HEK293 (cell line): ENCODE measurements around the gene GNG4.

ENCODE experiments used
- CTCF ChIA-PET: fragments of 350-600 bp; formaldehyde crosslinking; extraction: SDS; loops from one replicate; lab custom pipeline; 2021; ENCODE audit warnings: antibody characterized with exemption; lab: Yijun Ruan, JAX
- POLR2A ChIA-PET: fragments of 300-600 bp; formaldehyde crosslinking; extraction: SDS; loops from one replicate; lab custom pipeline; 2020; ENCODE audit warnings: antibody characterized with exemption, inconsistent platforms; lab: Yijun Ruan, JAX
- H3K27ac ChIP-seq: fragments of 200-500 bp; sonication (Bioruptor generic); 2 replicates; pipeline ENCODE4 v1.5.1; 2014; ENCODE audit warnings: low read depth, low read length, control low read depth, inconsistent platforms; ENCODE audit errors: extremely low read depth
- H3K36me3 ChIP-seq, 2 experiments: fragments of 200-500 bp in 1 of 2; sonication (Bioruptor generic) in 1 of 2; 1 replicate in 1 of 2; 2 replicates in 1 of 2; pipeline ENCODE4 v1.5.1; 2014 to 2017; ENCODE audit warnings: inconsistent platforms in 2 of 2, low read length in 2 of 2; ENCODE audit not compliant: control insufficient read depth in 2 of 2, insufficient read depth in 1 of 2
- H3K4me1 ChIP-seq: fragments of 200-500 bp; sonication (Bioruptor generic); 2 replicates; pipeline ENCODE4 v1.5.1; 2014; ENCODE audit warnings: mild to moderate bottlenecking, low read length, inconsistent platforms; ENCODE audit not compliant: control insufficient read depth, insufficient read depth
- H3K4me3 ChIP-seq: 2 replicates; pipeline ENCODE4 v1.5.1; 2011; ENCODE audit warnings: low read depth, mild to moderate bottlenecking, control low read depth, low read length, moderate library complexity
- H3K9me3 ChIP-seq: fragments of 200-500 bp; sonication (Bioruptor generic); 2 replicates; pipeline ENCODE4 v1.5.1; 2014; ENCODE audit warnings: low read depth, low read length, inconsistent platforms; ENCODE audit not compliant: control insufficient read depth, insufficient read depth
- KLF1 ChIP-seq: fragments of 450-650 bp; formaldehyde crosslinking; IDR thresholded peaks from 2 replicates; pipeline ENCODE4 v1.5.1; 2016; ENCODE audit warnings: missing biosample characterization, missing genetic modification characterization
- SCRT2 ChIP-seq: fragments of 450-650 bp; formaldehyde crosslinking; IDR thresholded peaks from 2 replicates; pipeline ENCODE4 v1.5.1; 2016; ENCODE audit warnings: missing biosample characterization, missing genetic modification characterization
- SETDB1 ChIP-seq: IDR thresholded peaks from one replicate; pipeline ENCODE4 v1.6.1; 2017; ENCODE audit warnings: mild to moderate bottlenecking, low read length, moderate library complexity, mixed read lengths; ENCODE audit not compliant: insufficient read length
- ZBTB17 ChIP-seq: fragments of 450-650 bp; formaldehyde crosslinking; IDR thresholded peaks from 2 replicates; pipeline ENCODE4 v1.5.1; 2016; ENCODE audit warnings: missing biosample characterization, missing genetic modification characterization
- ZBTB6 ChIP-seq: fragments of 450-650 bp; formaldehyde crosslinking; IDR thresholded peaks from 2 replicates; pipeline ENCODE4 v1.5.1; 2017; ENCODE audit warnings: missing biosample characterization, missing genetic modification characterization
- ZIC2 ChIP-seq: fragments of 450-650 bp; formaldehyde crosslinking; IDR thresholded peaks from 2 replicates; pipeline ENCODE4 v1.5.1; 2016; ENCODE audit warnings: missing biosample characterization, missing genetic modification characterization
- ZNF10 ChIP-seq: fragments of 450-650 bp; formaldehyde crosslinking; IDR thresholded peaks from 2 replicates; pipeline ENCODE4 v1.5.1; 2017; ENCODE audit warnings: missing biosample characterization, missing genetic modification characterization
- ZNF114 ChIP-seq: fragments of 450-650 bp; formaldehyde crosslinking; IDR thresholded peaks from 2 replicates; pipeline ENCODE4 v1.5.0; 2017; ENCODE audit warnings: missing biosample characterization, missing genetic modification characterization
- ZNF121 ChIP-seq: fragments of 450-650 bp; formaldehyde crosslinking; IDR thresholded peaks from 2 replicates; pipeline ENCODE4 v1.5.1; 2016; ENCODE audit warnings: missing biosample characterization, missing genetic modification characterization
- ZNF138 ChIP-seq: fragments of 450-650 bp; formaldehyde crosslinking; IDR thresholded peaks from 2 replicates; pipeline ENCODE4 v1.5.1; 2016; ENCODE audit warnings: missing biosample characterization, missing genetic modification characterization, borderline replicate concordance
- ZNF174 ChIP-seq: fragments of 450-650 bp; formaldehyde crosslinking; IDR thresholded peaks from 2 replicates; pipeline ENCODE4 v1.5.0; 2017; ENCODE audit warnings: missing biosample characterization, mild to moderate bottlenecking, missing genetic modification characterization
- ZNF280C ChIP-seq: fragments of 450-650 bp; formaldehyde crosslinking; IDR thresholded peaks from 2 replicates; pipeline ENCODE4 v1.5.1; 2016; ENCODE audit warnings: missing biosample characterization, missing genetic modification characterization
- ZNF37A ChIP-seq: fragments of 450-650 bp; IDR thresholded peaks from 2 replicates; pipeline ENCODE4 v1.5.1; 2018; ENCODE audit warnings: missing biosample characterization, missing genetic modification characterization
- ZNF449 ChIP-seq: fragments of 450-650 bp; formaldehyde crosslinking; IDR thresholded peaks from 2 replicates; pipeline ENCODE4 v1.5.1; 2017; ENCODE audit warnings: missing biosample characterization, mild to moderate bottlenecking, missing genetic modification characterization, moderate library complexity
- ZNF48 ChIP-seq: fragments of 450-650 bp; formaldehyde crosslinking; IDR thresholded peaks from 2 replicates; pipeline ENCODE4 v1.5.1; 2016; ENCODE audit warnings: missing biosample characterization, missing genetic modification characterization
- ZNF610 ChIP-seq: fragments of 450-650 bp; formaldehyde crosslinking; IDR thresholded peaks from 2 replicates; pipeline ENCODE4 v1.5.1; 2016; ENCODE audit warnings: missing biosample characterization, missing genetic modification characterization, borderline replicate concordance
- ZNF623 ChIP-seq: fragments of 450-650 bp; formaldehyde crosslinking; IDR thresholded peaks from 2 replicates; pipeline ENCODE4 v1.5.1; 2016; ENCODE audit warnings: missing biosample characterization, missing genetic modification characterization
- ZNF777 ChIP-seq: fragments of 450-650 bp; formaldehyde crosslinking; IDR thresholded peaks from 2 replicates; pipeline ENCODE4 v1.5.1; 2017; ENCODE audit warnings: missing biosample characterization, missing genetic modification characterization, borderline replicate concordance
- ZNF837 ChIP-seq: fragments of 450-650 bp; formaldehyde crosslinking; IDR thresholded peaks from 2 replicates; pipeline ENCODE4 v1.5.1; 2016; ENCODE audit warnings: missing biosample characterization, missing genetic modification characterization
- TF ChIP-seq, protein P1 (sequence below): fragments of 450-650 bp; IDR thresholded peaks from 2 replicates; pipeline ENCODE4 v1.5.1; 2018; ENCODE audit warnings: missing biosample characterization, mild to moderate bottlenecking, missing genetic modification characterization
- TF ChIP-seq, protein P2 (sequence below): fragments of 450-650 bp; formaldehyde crosslinking; IDR thresholded peaks from 2 replicates; pipeline ENCODE4 v1.5.1; 2016; ENCODE audit warnings: missing biosample characterization, missing genetic modification characterization

GNG4 gene

GRCh38 chr1:235557495-235557894 lies 92.1 kb downstream of the GNG4 start (continued):
- TF ChIP-seq, protein P1, sequence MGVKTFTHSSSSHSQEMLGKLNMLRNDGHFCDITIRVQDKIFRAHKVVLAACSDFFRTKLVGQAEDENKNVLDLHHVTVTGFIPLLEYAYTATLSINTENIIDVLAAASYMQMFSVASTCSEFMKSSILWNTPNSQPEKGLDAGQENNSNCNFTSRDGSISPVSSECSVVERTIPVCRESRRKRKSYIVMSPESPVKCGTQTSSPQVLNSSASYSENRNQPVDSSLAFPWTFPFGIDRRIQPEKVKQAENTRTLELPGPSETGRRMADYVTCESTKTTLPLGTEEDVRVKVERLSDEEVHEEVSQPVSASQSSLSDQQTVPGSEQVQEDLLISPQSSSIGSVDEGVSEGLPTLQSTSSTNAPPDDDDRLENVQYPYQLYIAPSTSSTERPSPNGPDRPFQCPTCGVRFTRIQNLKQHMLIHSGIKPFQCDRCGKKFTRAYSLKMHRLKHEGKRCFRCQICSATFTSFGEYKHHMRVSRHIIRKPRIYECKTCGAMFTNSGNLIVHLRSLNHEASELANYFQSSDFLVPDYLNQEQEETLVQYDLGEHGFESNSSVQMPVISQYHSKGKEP (tag by site-specific recombination): no peak
- TF ChIP-seq ZNF837: no peak
- no peak for TF ChIP-seq KLF1 (tag by site-specific recombination)
- no peak for TF ChIP-seq ZNF449 (tag by site-specific recombination)
- TF ChIP-seq, protein P2, sequence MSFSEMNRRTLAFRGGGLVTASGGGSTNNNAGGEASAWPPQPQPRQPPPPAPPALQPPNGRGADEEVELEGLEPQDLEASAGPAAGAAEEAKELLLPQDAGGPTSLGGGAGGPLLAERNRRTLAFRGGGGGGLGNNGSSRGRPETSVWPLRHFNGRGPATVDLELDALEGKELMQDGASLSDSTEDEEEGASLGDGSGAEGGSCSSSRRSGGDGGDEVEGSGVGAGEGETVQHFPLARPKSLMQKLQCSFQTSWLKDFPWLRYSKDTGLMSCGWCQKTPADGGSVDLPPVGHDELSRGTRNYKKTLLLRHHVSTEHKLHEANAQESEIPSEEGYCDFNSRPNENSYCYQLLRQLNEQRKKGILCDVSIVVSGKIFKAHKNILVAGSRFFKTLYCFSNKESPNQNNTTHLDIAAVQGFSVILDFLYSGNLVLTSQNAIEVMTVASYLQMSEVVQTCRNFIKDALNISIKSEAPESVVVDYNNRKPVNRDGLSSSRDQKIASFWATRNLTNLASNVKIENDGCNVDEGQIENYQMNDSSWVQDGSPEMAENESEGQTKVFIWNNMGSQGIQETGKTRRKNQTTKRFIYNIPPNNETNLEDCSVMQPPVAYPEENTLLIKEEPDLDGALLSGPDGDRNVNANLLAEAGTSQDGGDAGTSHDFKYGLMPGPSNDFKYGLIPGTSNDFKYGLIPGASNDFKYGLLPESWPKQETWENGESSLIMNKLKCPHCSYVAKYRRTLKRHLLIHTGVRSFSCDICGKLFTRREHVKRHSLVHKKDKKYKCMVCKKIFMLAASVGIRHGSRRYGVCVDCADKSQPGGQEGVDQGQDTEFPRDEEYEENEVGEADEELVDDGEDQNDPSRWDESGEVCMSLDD (tag by site-specific recombination): no peak

DNA sequence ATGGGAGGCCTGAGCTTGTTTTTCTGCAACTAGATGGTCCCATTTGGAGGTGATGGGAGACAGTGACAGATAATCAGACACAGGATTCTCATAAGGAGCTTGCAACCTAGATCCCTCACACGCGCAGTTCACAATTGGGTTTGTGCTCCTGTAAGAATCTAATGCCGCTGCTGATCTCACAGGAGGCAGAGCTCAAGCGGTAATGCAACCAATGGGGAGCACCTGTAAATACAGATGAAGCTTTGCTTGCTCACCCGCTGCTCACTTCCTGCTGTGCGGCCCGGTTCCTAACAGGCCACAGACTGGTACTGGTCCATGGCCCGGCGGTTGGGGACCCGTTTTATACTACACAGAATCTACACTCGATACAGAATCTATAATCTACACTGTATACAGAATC lies 92.8 kb downstream of the GNG4 start:
- Histone ChIP-seq H3K27ac (no peak overlapping the region), H3K4me1 (no peaks in the 10 kb centered on the region), H3K9me3 (no peaks in the 10 kb centered on the region), H3K4me3 (no peak overlapping the region), H3K36me3 (no peaks in the 10 kb centered on the region)
- peak; percentile 82; the same call in 1 of the 2 replicates for TF ChIP-seq ZNF610
- TF ChIP-seq ZNF114 (tag by site-specific recombination): no peak
- no peak for TF ChIP-seq ZIC2 (tag by site-specific recombination)
- no peak for TF ChIP-seq ZNF121 (tag by site-specific recombination)
- TF ChIP-seq ZNF138 (tag by site-specific recombination): no peak
- CTCF ChIA-PET: interaction anchor here (0.6 to 3.1 kb wide), 21 partner anchors 9 to 237 kb away, joined by 3 to 21 read pairs (median 4); no protein-coding TSS in a partner anchor
- POLR2A ChIA-PET: interaction anchor here (1.3 kb wide), 1 partner anchor 52 kb away, joined by 5 read pairs; the partner anchor contains the start of gene B3GALNT2

DNA sequence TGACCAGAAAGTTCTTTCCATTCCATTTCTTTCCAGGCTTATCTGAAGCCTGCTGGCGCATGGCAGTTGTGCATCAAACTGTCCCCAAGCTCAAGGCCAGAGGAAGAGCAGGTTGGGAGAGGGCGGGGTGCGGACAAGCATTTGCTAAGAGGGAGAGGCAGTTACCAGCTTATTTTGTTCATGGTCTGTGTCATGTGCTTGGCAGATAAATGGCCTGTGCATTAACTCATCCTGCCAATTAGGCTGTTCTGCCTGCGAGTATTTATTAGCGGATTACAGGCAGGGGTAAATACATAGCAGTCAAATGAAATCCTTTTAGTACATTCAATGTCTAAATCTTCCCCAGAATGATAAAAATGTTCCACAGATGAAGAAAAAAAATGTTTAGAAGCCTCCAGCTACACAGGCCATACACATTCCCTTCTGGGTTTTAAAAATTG lies 96.5 kb downstream of the GNG4 start:
- POLR2A ChIA-PET: no interaction called here

More for the DNA sequence above, 96.5 kb downstream of the GNG4 start:
- Histone ChIP-seq H3K4me3 (no peak overlapping the region), H3K9me3 (no peaks in the 10 kb centered on the region), H3K36me3 (no peaks in the 10 kb centered on the region), H3K4me1 (no peaks in the 10 kb centered on the region), H3K27ac (no peak overlapping the region)
- CTCF ChIA-PET: interaction anchor here (2.6 kb wide), 1 partner anchor 10 kb away, joined by 8 read pairs; no protein-coding TSS in a partner anchor
- TF ChIP-seq ZBTB6 (tag by site-specific recombination) (no peak), ZNF623 (tag by site-specific recombination) (no peak), ZNF37A (tag by site-specific recombination) (no peak), ZNF777 (tag by site-specific recombination) (no peak), ZNF10 (no peak), SCRT2 (tag by site-specific recombination) (no peak), SETDB1 (no peak), ZNF174 (tag by site-specific recombination) (no peak), ZBTB17 (tag by site-specific recombination) (no peak), ZNF48 (tag by site-specific recombination) (no peak), ZNF280C (no peak)
- TF ChIP-seq, protein P2 (tag by site-specific recombination): no peak
- TF ChIP-seq, all 188 proteins: peak for 0
